ENCODE measurements around the gene GGT6.

GRCh38 chr17:4597975-4598374 is 37.6 kb upstream of the GGT6 start:
- TF ChIP-seq, protein P1, sequence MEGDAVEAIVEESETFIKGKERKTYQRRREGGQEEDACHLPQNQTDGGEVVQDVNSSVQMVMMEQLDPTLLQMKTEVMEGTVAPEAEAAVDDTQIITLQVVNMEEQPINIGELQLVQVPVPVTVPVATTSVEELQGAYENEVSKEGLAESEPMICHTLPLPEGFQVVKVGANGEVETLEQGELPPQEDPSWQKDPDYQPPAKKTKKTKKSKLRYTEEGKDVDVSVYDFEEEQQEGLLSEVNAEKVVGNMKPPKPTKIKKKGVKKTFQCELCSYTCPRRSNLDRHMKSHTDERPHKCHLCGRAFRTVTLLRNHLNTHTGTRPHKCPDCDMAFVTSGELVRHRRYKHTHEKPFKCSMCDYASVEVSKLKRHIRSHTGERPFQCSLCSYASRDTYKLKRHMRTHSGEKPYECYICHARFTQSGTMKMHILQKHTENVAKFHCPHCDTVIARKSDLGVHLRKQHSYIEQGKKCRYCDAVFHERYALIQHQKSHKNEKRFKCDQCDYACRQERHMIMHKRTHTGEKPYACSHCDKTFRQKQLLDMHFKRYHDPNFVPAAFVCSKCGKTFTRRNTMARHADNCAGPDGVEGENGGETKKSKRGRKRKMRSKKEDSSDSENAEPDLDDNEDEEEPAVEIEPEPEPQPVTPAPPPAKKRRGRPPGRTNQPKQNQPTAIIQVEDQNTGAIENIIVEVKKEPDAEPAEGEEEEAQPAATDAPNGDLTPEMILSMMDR (IDR thresholded peaks at IDR 0.05; ENCODE audit: insufficient read depth, low read length), result no peak
- TF ChIP-seq GABPA (IDR thresholded peaks at IDR 0.05; ENCODE audit: low read depth), result no peak

All from HL-60 (cell line).